Stomach (tissue), 9 donors: ENCODE data around the gene C7orf33. TPM values are rescaled to one million over a fixed set of nuclear protein-coding genes. Genes with fewer than 3 reads are reported as not detected.

Source experiments
- DNase-seq, 2 donors: peaks; one replicate each; pipeline versions ENCODE4 v3.0.0 to v3.0.0-alpha.2; 2013 to 2019
- H3K27ac ChIP-seq, 5 donors: fragments of 200-600 bp in 4 of 5; sonication (generic) in 4 of 5; one replicate each; pipeline ENCODE4 v1.5.1; 2013 to 2019; ENCODE audit warnings: mild to moderate bottlenecking in 1 of 5, moderate library complexity in 1 of 5
- H3K27me3 ChIP-seq, 3 donors: fragments of 200-600 bp; sonication (generic); one replicate each; pipeline ENCODE4 v1.5.1; 2017 to 2019; ENCODE audit warnings: mixed run types in 1 of 3
- H3K36me3 ChIP-seq, 4 donors: fragments of 200-600 bp; sonication (generic); 1 replicate in 3 of 4; 2 replicates in 1 of 4; pipeline ENCODE4 v1.5.1; 2016 to 2019
- H3K4me1 ChIP-seq, 4 donors: fragments of 200-600 bp; sonication (generic); one replicate each; pipeline ENCODE4 v1.5.1; 2016 to 2019
- H3K4me3 ChIP-seq, 4 donors: fragments of 200-600 bp; sonication (generic) in 3 of 4; one replicate each; pipeline ENCODE4 v1.5.1; 2016 to 2019; ENCODE audit warnings: mild to moderate bottlenecking in 1 of 4
- H3K9me3 ChIP-seq, 4 donors: fragments of 200-600 bp; sonication (generic); one replicate each; pipeline ENCODE4 v1.5.1; 2016 to 2019
- CTCF ChIP-seq, 7 experiments: fragments of 450-650 bp in 4 of 7; fragments of 200-600 bp in 3 of 7; sonication (generic) in 3 of 7; IDR thresholded peaks; one replicate each; pipeline ENCODE4 v1.5.1; 2016 to 2019; ENCODE audit warnings: antibody characterized with exemption in 7 of 7, control low read depth in 2 of 7, mild to moderate bottlenecking in 1 of 7
- EP300 ChIP-seq: sonication (generic); formaldehyde crosslinking; IDR thresholded peaks from one replicate; pipeline ENCODE4 v1.6.1; 2017; ENCODE audit warnings: antibody characterized with exemption
- POLR2A ChIP-seq, 4 donors: fragments of 450-650 bp; IDR thresholded peaks; one replicate each; pipeline ENCODE4 v1.6.1; 2016; ENCODE audit warnings: antibody characterized with exemption in 4 of 4, control low read depth in 2 of 4, mild to moderate bottlenecking in 1 of 4, moderate library complexity in 1 of 4
- POLR2AphosphoS5 ChIP-seq, 3 donors: sonication (generic); formaldehyde crosslinking; IDR thresholded peaks; one replicate each; pipeline ENCODE4 v1.6.1; 2016; ENCODE audit warnings: antibody characterized with exemption in 3 of 3
- WGBS, 5 donors: extraction: QIAGEN DNeasy Blood & Tissue Kit in 3 of 5; methylation state at CpG; one replicate each; pipeline versions ENCODE4 v1.1.5 to v1.1.7; 2013 to 2018; 5-methylcytosine and 5-hydroxymethylcytosine counted together
- intact Hi-C: fragments of 100-400 bp; cut with DNase I; formaldehyde crosslinking; loops from one replicate; pipeline ENCODE4 v1.15.1; 2023; ENCODE audit warnings: low total_unique reads
- polyA plus RNA-seq, 3 donors: library from polyadenylated mRNA; stranded (reverse); fragments of 200-250 nt; gene quantifications; one replicate each; pipeline ENCODE4 v1.2.3, GENCODE V29; 2013
- total RNA-seq, 5 donors: library from RNA; depleted of rRNA; stranded (reverse); fragments of >200 nt; gene quantifications; one replicate each; pipeline versions ENCODE4 v1.1.0 to v1.2.3, GENCODE V29; 2014 to 2016
- donor health status: healthy with polysubstance abuse.
- donor health status: Bipolar disorder and iron deficiency.
- donor health status: healthy.

The C7orf33 gene
- total and polyA plus RNA-seq, 8 donors, result not detected

DNA sequence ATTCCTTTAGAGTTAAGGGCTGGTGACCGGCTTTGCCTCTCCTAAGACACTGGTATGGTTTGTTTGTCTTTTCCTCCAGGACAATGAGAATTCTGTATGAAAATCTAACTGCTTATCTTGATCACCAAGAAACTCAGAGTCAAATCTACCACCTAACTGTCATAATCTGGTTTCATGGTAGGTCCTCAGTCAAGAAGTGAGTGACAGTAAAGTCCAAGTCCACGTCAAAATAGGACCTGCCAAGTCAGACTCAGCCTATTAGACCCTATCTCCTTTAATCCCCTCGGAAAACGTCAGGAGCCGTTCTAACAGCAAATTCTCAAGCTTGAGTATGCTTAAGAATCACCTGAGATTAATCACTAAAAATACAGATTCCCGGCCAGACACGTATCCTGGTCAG lies 37.4 kb downstream of the C7orf33 start:
- Histone ChIP-seq H3K4me1 (no peaks in the 10 kb centered on the region), H3K4me3 (no peak overlapping the region), H3K27ac (no peak overlapping the region), H3K27me3 (peaks cover 0 to 23% (median 0%) of the 10 kb centered on the region in 3 donors), H3K36me3 (no peaks in the 10 kb centered on the region), H3K9me3 (no peaks in the 10 kb centered on the region)
- TF ChIP-seq POLR2AphosphoS5 (IDR thresholded peaks at IDR 0.05) (no peak), EP300 (no peak), CTCF (IDR thresholded peaks at IDR 0.05) (no peak), POLR2A (IDR thresholded peaks at IDR 0.05) (no peak)
- WGBS, 5 donors, result 59 to 90% (median 62%) methylated on average over 7 of the region's 7 CpGs
- no peak for DNase-seq
- intact Hi-C loops, result no loop called here

GRCh38 chr7:148630078-148630477 lies 39.5 kb downstream of the C7orf33 start:
- Histone ChIP-seq H3K36me3 (no peaks in the 10 kb centered on the region), H3K4me1 (no peaks in the 10 kb centered on the region), H3K9me3 (no peaks in the 10 kb centered on the region), H3K27me3 (peaks cover 0 to 23% (median 0%) of the 10 kb centered on the region in 3 donors), H3K27ac (no peak overlapping the region), H3K4me3 (no peak overlapping the region)
- no peak for TF ChIP-seq POLR2AphosphoS5 (IDR thresholded peaks at IDR 0.05)
- no peak for TF ChIP-seq POLR2A (IDR thresholded peaks at IDR 0.05)
- TF ChIP-seq EP300, result no peak
- TF ChIP-seq CTCF (IDR thresholded peaks at IDR 0.05), result no peak
- intact Hi-C loops, result no loop called here
- WGBS, 5 donors, result 79 to 90% (median 79%) methylated on average over 6 of the region's 6 CpGs
- no peak for DNase-seq

DNA sequence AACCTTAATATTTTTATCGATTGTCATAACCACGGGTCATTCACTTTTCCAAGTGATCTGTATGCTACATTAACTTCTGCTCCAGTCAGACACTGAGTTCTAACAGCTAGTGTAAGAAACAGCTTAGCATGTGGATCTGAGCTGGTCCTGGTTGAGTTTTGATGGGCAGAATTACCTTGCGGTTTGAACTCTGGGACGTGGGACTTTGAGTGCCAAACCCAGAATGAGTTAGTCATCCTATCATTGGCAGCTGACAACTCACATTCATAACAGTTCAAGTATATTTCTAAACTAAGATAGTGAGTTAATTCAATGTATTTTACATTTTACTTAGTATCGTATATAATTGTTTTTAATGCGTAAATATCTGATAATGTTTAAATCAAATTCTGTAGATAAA lies 43.2 kb downstream of the C7orf33 start:
- DNase-seq, result no peak
- no peak for TF ChIP-seq POLR2AphosphoS5 (IDR thresholded peaks at IDR 0.05)
- no peak for TF ChIP-seq CTCF (IDR thresholded peaks at IDR 0.05)
- TF ChIP-seq EP300, result no peak
- no peak for TF ChIP-seq POLR2A (IDR thresholded peaks at IDR 0.05)
- 77 to 84% (median 79%) methylated on average over 6 of the region's 6 CpGs for WGBS, 5 donors
- H3K4me1 ChIP-seq, result no peaks in the 10 kb centered on the region
- H3K36me3 ChIP-seq, result no peaks in the 10 kb centered on the region
- no peaks in the 10 kb centered on the region for H3K9me3 ChIP-seq
- intact Hi-C loops, result no loop called here
- H3K27ac ChIP-seq, result no peak overlapping the region
- no peak overlapping the region for H3K4me3 ChIP-seq
- peaks cover 0 to 18% (median 0%) of the 10 kb centered on the region in 3 donors for H3K27me3 ChIP-seq

GRCh38 chr7:148637094-148637493 lies 46.5 kb downstream of the C7orf33 start:
- H3K27me3 ChIP-seq, result no peaks in the 10 kb centered on the region
- no peak for TF ChIP-seq POLR2AphosphoS5 (IDR thresholded peaks at IDR 0.05)
- no peak for TF ChIP-seq EP300
- TF ChIP-seq POLR2A (IDR thresholded peaks at IDR 0.05), result no peak
- TF ChIP-seq CTCF (IDR thresholded peaks at IDR 0.05), result no peak
- H3K27ac ChIP-seq, result no peak overlapping the region
- DNase-seq, result no peak
- H3K4me1 ChIP-seq, result no peaks in the 10 kb centered on the region
- intact Hi-C loops, result no loop called here
- no peak overlapping the region for H3K4me3 ChIP-seq
- no peaks in the 10 kb centered on the region for H3K9me3 ChIP-seq
- H3K36me3 ChIP-seq, result no peaks in the 10 kb centered on the region
- 95 to 97% (median 95%) methylated on average over 19 of the region's 19 CpGs for WGBS, 5 donors
